Spleen (tissue), 7 donors: ENCODE data around the gene POLE.
A peak's percentile ranks its signal among the peaks of the same experiment; 100 is the strongest.

Experiments used
- CTCF ChIP-seq, 11 experiments: fragments of 200-600 bp in 7 of 11; fragments of 450-650 bp in 4 of 11; sonication (generic) in 4 of 11; IDR thresholded peaks in 8 of 11; conservative IDR thresholded peaks in 3 of 11; 1 replicate in 7 of 11; 2 replicates in 4 of 11; pipeline versions ENCODE4 v1.4.0 to v1.8.0; 2016 to 2021; ENCODE audit warnings: antibody characterized with exemption in 11 of 11, inconsistent platforms in 4 of 11, mild to moderate bottlenecking in 1 of 11
- POLR2A ChIP-seq, 3 donors: fragments of 450-650 bp; IDR thresholded peaks; one replicate each; pipeline ENCODE4 v1.5.1; 2017; ENCODE audit warnings: antibody characterized with exemption in 3 of 3, mild to moderate bottlenecking in 1 of 3
- donor health status: DM: no; HTN: no; CAD: no; lungs with moderate emphysema.
- donor health status: DM: no; HTN: no; CAD: no.
- donor health status: DM: no; HTN: no; CAD: no.

GRCh38 chr12:132600048-132601032 lies 86.8 kb downstream of the POLE start:
- TF ChIP-seq CTCF (IDR thresholded peaks at IDR 0.05 in 8 of 11, conservative IDR thresholded peaks at IDR 0.05 in 3 of 11) (peak in 10 of 11 experiments; percentile 18 to 78 (median 59)), POLR2A (IDR thresholded peaks at IDR 0.05) (no peak)
